ENCODE results near the gene WDTC1. TPM values are rescaled to one million over a fixed set of nuclear protein-coding genes. Genes with fewer than 3 reads are reported as not detected.

WDTC1 gene
- total and polyA plus RNA-seq, 2 of the 13 experiments (the other 11 are each of a cell fraction or from before 2014, with no cell fraction given): 5.5 TPM

GRCh38 chr1:27307874-27308598 is 73.6 kb downstream of the WDTC1 start:
- Histone ChIP-seq H2AFZ (ENCODE audit: low read length) (no peak overlapping the region), H3K9ac (ENCODE audit: insufficient read depth, low read depth, low read length) (no peak overlapping the region), H3K79me2 (ENCODE audit: insufficient read depth, low read length) (no peaks in the 10 kb centered on the region), H3K27me3 (ENCODE audit: control insufficient read depth in 1 of 2, insufficient read depth in 2 of 2, low read length in 2 of 2) (no peaks in the 10 kb centered on the region), H3K4me1 (ENCODE audit: insufficient read depth, low read length) (no peaks in the 10 kb centered on the region), H3K36me3 (replicated peaks in 1 of 2; ENCODE audit: control insufficient read depth in 1 of 2, insufficient read depth in 2 of 2, low read length in 2 of 2) (no peaks in the 10 kb centered on the region), H3K9me3 (ENCODE audit: low read length) (no peaks in the 10 kb centered on the region), H4K20me1 (ENCODE audit: insufficient read depth, low read length) (no peaks in the 10 kb centered on the region), H3K4me2 (ENCODE audit: low read depth, low read length) (peak overlapping the region; percentile 67), H3K4me3 (replicated peaks in 1 of 3; ENCODE audit: insufficient read depth in 1 of 3, low read depth in 2 of 3, low read length in 3 of 3) (no peak overlapping the region), H3K27ac (ENCODE audit: extremely low read length, insufficient read depth, low read length) (no peak overlapping the region)
- intact Hi-C loops (cut with micrococcal nuclease; ENCODE audit: unreplicated experiment) (no loop called here), in situ Hi-C loops (cut with HindIII; ENCODE audit: extremely low pct_ligation_motif_present, low pct_unique_long_range_greater_than_20kb) (no loop called here)
- 37% methylated on average over 4 of the region's 6 CpGs for WGBS (ENCODE audit: low lambda C conversion rate)
- POLR2A ChIA-PET: interaction anchor here (0.5 kb wide), 1 partner anchor 8 kb away, joined by 4 read pairs; no protein-coding TSS in a partner anchor
- CTCF ChIA-PET (ENCODE audit: low intra/inter-chr PET ratio, low total read pairs): no interaction called here
- TF ChIP-seq CEBPB (IDR thresholded peaks at IDR 0.05; ENCODE audit: borderline replicate concordance, low read depth, low read length): peak; percentile 40; the same call in 1 of the 2 replicates
- TF ChIP-seq, protein P1, sequence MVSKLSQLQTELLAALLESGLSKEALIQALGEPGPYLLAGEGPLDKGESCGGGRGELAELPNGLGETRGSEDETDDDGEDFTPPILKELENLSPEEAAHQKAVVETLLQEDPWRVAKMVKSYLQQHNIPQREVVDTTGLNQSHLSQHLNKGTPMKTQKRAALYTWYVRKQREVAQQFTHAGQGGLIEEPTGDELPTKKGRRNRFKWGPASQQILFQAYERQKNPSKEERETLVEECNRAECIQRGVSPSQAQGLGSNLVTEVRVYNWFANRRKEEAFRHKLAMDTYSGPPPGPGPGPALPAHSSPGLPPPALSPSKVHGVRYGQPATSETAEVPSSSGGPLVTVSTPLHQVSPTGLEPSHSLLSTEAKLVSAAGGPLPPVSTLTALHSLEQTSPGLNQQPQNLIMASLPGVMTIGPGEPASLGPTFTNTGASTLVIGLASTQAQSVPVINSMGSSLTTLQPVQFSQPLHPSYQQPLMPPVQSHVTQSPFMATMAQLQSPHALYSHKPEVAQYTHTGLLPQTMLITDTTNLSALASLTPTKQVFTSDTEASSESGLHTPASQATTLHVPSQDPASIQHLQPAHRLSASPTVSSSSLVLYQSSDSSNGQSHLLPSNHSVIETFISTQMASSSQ (IDR thresholded peaks at IDR 0.05; ENCODE audit: low read depth): no peak
- TF ChIP-seq, protein P1 (CRISPR knock-in tag; IDR thresholded peaks at IDR 0.05; ENCODE audit: borderline replicate concordance): no peak
- TF ChIP-seq, protein P2, sequence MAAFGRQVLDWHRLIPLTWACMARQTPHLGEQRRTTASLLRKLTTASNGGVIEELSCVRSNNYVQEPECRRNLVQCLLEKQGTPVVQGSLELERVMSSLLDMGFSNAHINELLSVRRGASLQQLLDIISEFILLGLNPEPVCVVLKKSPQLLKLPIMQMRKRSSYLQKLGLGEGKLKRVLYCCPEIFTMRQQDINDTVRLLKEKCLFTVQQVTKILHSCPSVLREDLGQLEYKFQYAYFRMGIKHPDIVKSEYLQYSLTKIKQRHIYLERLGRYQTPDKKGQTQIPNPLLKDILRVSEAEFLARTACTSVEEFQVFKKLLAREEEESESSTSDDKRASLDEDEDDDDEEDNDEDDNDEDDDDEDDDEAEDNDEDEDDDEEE (CRISPR knock-in tag; IDR thresholded peaks at IDR 0.05): no peak
- no peak for TF ChIP-seq MAZ (IDR thresholded peaks at IDR 0.05; ENCODE audit: borderline replicate concordance, low read depth, low read length)
- TF ChIP-seq MAZ (CRISPR knock-in tag; IDR thresholded peaks at IDR 0.05; ENCODE audit: low read depth): no peak
- no peak for TF ChIP-seq CCDC6 (CRISPR knock-in tag; IDR thresholded peaks at IDR 0.05)
- TF ChIP-seq KDM5B (CRISPR knock-in tag; IDR thresholded peaks at IDR 0.05; ENCODE audit: borderline replicate concordance): no peak
- no peak for TF ChIP-seq AKNA (CRISPR knock-in tag; IDR thresholded peaks at IDR 0.05; ENCODE audit: borderline replicate concordance)
- TF ChIP-seq ZBTB14 (CRISPR knock-in tag; IDR thresholded peaks at IDR 0.05): no peak
- no peak for TF ChIP-seq KDM6A (CRISPR knock-in tag; IDR thresholded peaks at IDR 0.05; ENCODE audit: low read depth)
- peak; percentile 40 for TF ChIP-seq CEBPG (CRISPR knock-in tag; IDR thresholded peaks at IDR 0.05)
- DNase-seq (ENCODE audit: low spot score) (no peak), FAIRE-seq (no peak), ATAC-seq (peak; percentile 77)
- no TSS peak for BruUV-seq (replicated peaks)
